Urinary bladder (tissue), 4 donors: ENCODE results near the gene LST1. TPM values are rescaled to one million over a fixed set of nuclear protein-coding genes. Genes with fewer than 3 reads are reported as not detected.
"Not testable (repeated sequence)": the region's sequence is repeated elsewhere in the genome, so short reads cannot be mapped to it uniquely, and the experiment has no call there.

Experiments used
- DNase-seq: peaks from one replicate; pipeline ENCODE4 v3.0.0-alpha.2; 2015; ENCODE audit errors: extremely low spot score
- H3K27ac ChIP-seq: one replicate; pipeline ENCODE4 v1.5.1; 2013; ENCODE audit warnings: low read depth, mild to moderate bottlenecking, moderate library complexity
- H3K36me3 ChIP-seq: one replicate; pipeline ENCODE4 v1.6.1; 2013; ENCODE audit warnings: mild to moderate bottlenecking, moderate library complexity; ENCODE audit not compliant: insufficient read depth
- H3K4me1 ChIP-seq: one replicate; pipeline ENCODE4 v1.6.1; 2013; ENCODE audit warnings: mild to moderate bottlenecking, moderate library complexity; ENCODE audit not compliant: insufficient read depth
- H3K4me3 ChIP-seq: one replicate; pipeline ENCODE4 v1.5.1; 2013; ENCODE audit warnings: low read depth, low read length
- WGBS: extraction: QIAGEN DNeasy Blood & Tissue Kit; methylation state at CpG from one replicate; pipeline ENCODE4 v1.1.7; 2013; 5-methylcytosine and 5-hydroxymethylcytosine counted together
- polyA plus RNA-seq: library from polyadenylated mRNA; stranded (reverse); fragments of 200-250 nt; gene quantifications from one replicate; pipeline ENCODE4 v1.2.3, GENCODE V29; 2013
- total RNA-seq: library from RNA; depleted of rRNA; stranded (reverse); fragments of >200 nt; gene quantifications from one replicate; pipeline ENCODE4 v1.2.3, GENCODE V29; 2014
- donor health status: healthy with polysubstance abuse.
- donor health status: healthy.

Gene LST1
- total and polyA plus RNA-seq, 2 donors: 4.2 to 10.6 TPM

DNA sequence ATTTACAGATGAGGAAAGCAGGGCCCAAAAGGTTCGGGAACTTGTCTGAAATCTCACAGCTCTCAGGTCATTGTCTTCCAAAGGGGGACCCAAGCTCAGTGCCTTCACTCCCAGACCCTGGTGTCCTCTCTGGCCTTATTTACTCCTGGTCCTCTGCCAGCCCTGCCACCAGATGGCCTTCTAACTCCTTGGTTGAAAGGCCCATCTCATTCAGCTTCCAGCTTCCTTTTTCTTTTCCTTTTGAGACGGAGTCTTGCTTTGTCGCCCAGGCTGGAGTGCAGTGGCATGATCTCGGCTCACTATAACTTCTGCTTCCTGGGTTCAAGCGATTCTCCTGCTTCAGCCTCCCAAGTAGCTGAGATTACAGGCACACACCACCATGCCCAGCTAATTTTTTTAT, 34.7 kb upstream of the LST1 start:
- DNase-seq: not testable (repeated sequence)

GRCh38 chr6:31556307-31556706, 29.8 kb upstream of the LST1 start:
- DNase-seq: no peak
- no peaks in the 10 kb centered on the region for H3K36me3 ChIP-seq
- no peak overlapping the region for H3K27ac ChIP-seq
- no peaks in the 10 kb centered on the region for H3K4me1 ChIP-seq
- no peak overlapping the region for H3K4me3 ChIP-seq
- 79% methylated on average over 3 of the region's 3 CpGs for WGBS

More for the DNA sequence above, 34.7 kb upstream of the LST1 start:
- not testable (repeated sequence) for H3K36me3 ChIP-seq, H3K27ac ChIP-seq, H3K4me3 ChIP-seq, H3K4me1 ChIP-seq
- WGBS: 52% methylated on average over 5 of the region's 5 CpGs

DNA sequence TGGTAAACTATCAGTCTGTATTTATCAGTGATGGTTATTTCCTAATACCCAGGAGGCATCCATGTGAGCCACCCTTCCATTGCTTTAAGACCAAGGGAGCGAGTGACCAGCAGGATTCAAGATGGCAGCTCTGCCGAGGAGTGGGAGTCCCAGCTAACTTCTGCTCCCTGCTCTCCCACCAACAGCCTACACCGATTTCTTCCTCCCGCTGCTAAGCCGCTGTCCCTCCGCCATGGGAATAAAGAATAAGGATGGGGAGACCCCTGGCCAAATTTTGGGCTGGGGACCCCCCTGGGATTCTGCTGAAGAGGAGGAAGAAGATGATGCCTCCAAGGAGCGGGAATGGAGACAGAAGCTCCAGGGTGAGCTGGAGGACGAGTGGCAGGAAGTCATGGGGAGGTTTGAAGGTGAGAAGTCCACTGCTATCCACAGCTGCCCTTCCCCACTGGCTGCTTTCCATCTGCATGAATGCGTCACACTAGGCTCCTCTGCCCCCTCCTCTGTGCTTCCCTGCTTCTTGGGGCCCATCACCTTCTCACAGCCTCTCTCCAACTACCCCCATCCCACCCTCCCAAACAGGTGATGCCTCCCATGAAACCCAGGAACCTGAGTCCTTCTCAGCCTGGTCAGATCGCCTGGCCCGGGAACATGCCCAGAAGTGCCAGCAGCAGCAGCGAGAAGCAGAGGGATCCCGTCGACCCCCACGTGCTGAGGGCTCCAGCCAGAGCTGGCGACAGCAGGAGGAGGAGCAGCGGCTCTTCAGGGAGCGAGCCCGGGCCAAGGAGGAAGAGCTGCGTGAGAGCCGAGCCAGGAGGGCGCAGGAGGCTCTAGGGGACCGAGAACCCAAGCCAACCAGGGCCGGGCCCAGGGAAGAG, 28.4 kb upstream of the LST1 start:
- 76% methylated on average over 24 of the region's 24 CpGs for WGBS
- Histone ChIP-seq H3K27ac (no peak overlapping the region), H3K4me1 (no peaks in the 10 kb centered on the region), H3K4me3 (no peak overlapping the region), H3K36me3 (no peaks in the 10 kb centered on the region)
- DNase-seq: no peak

DNA sequence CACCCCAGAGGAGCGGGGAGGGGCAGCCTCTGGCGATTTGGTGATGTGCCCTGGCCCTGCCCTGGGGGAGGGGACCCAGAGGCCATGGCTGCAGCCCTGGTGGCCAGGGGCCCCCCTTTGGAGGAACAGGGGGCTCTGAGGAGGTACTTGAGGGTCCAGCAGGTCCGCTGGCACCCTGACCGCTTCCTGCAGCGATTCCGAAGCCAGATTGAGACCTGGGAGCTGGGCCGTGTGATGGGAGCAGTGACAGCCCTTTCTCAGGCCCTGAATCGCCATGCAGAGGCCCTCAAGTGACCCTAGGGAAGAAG, 27.8 kb upstream of the LST1 start:
- Histone ChIP-seq H3K4me3 (no peak overlapping the region), H3K36me3 (no peaks in the 10 kb centered on the region), H3K4me1 (no peaks in the 10 kb centered on the region), H3K27ac (no peak overlapping the region)
- 87% methylated on average over 8 of the region's 8 CpGs for WGBS
- no peak for DNase-seq

- no peak for DNase-seq
- 83% methylated on average over 14 of the region's 14 CpGs for WGBS
- no peak overlapping the region for H3K4me3 ChIP-seq
- H3K27ac ChIP-seq: no peak overlapping the region
- no peaks in the 10 kb centered on the region for H3K4me1 ChIP-seq
- H3K36me3 ChIP-seq: no peaks in the 10 kb centered on the region
Measured at GRCh38 chr6:31558631-31559500, 27.2 kb upstream of the LST1 start.

- no peak overlapping the region for H3K4me3 ChIP-seq
- H3K36me3 ChIP-seq: no peaks in the 10 kb centered on the region
- 73% methylated on average over 4 of the region's 4 CpGs for WGBS
- H3K27ac ChIP-seq: no peak overlapping the region
- H3K4me1 ChIP-seq: no peaks in the 10 kb centered on the region
- no peak for DNase-seq
Measured at GRCh38 chr6:31559606-31559957, 26.5 kb upstream of the LST1 start.

DNA sequence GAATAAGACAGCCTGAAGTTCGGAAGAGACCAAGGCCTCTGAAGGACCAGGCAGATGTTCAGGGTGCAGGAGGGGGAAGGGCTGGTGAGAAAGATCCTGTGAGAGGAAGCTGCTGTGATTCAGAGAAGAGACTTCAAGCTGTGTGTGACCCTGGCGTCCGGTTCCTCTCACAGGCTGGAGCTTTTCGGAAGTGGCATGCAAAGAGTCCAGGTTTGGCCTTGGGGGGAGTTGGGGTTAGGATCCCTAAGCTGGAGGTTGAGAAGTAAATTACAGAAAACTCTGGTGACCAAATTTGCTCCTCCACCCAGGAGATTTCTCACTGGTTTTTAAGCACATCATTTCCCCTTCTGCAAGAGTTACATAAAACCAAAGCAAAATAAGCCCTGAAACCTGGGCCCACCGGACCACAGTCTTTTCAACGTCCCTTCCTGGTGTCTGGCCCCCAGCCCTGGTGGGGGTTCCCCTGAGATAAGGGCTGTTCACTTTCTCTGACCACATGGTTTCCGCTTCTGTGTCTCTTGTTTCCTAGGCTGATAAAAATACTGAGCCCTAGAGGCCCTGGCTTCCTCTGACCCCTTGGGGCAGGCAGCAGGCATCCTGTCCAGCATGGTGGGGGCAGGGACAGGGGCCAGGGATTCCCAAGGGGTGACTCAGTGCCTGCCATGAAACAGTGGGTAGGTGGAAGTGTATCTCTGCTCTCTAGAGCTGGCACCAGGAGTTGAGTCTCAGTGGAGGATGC, 25.9 kb upstream of the LST1 start:
- H3K4me1 ChIP-seq: no peaks in the 10 kb centered on the region
- no peak for DNase-seq
- no peak overlapping the region for H3K4me3 ChIP-seq
- H3K27ac ChIP-seq: no peak overlapping the region
- WGBS: 63% methylated on average over 7 of the region's 7 CpGs
- H3K36me3 ChIP-seq: no peaks in the 10 kb centered on the region

- no peak overlapping the region for H3K4me3 ChIP-seq
- no peaks in the 10 kb centered on the region for H3K36me3 ChIP-seq
- DNase-seq: no peak
- H3K4me1 ChIP-seq: no peaks in the 10 kb centered on the region
- no peak overlapping the region for H3K27ac ChIP-seq
Measured at GRCh38 chr6:31560697-31561058, 25.4 kb upstream of the LST1 start.

- Histone ChIP-seq H3K4me1 (no peaks in the 10 kb centered on the region), H3K36me3 (no peaks in the 10 kb centered on the region), H3K27ac (no peak overlapping the region), H3K4me3 (no peak overlapping the region)
- no peak for DNase-seq
- WGBS: 43% methylated on average over 9 of the region's 9 CpGs
Measured at GRCh38 chr6:31567531-31568370, 18.3 kb upstream of the LST1 start.

- Histone ChIP-seq H3K36me3 (no peaks in the 10 kb centered on the region), H3K4me3 (no peak overlapping the region), H3K27ac (no peak overlapping the region), H3K4me1 (no peaks in the 10 kb centered on the region)
- DNase-seq: no peak
- WGBS: 69% methylated on average over 3 of the region's 3 CpGs
Measured at GRCh38 chr6:31568537-31568961, 17.5 kb upstream of the LST1 start.

DNA sequence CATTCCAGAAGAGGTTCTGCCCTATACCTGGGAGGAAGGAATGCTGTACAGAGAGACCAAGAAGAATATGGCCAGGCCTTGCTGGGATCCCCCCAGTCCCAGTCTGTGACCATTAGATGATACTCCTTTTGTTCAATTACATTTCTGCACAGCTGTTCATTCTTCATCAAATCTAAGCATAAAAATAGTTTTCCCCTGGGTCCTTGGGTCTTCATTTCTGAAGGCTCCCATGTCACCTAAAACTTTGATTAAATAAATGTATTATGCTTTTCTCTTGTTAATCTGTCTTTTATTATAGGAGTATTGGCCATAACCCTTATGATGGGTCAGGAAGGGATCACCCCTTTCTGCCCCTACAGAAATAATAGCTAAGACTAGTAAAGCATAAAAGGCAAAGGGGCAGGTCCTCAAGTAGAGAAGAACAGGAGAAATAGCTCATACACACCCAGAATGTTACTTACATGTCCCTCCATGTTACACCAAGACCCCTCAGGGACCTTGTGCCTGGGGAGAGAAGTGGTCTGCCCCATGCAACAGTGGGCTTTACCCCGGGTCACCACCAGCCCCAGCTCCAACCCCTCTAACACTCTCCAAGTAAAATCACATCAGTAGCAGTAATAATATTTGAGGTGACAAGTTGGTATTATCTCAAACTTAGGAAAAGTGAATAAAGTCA, 16.1 kb upstream of the LST1 start:
- H3K36me3 ChIP-seq: no peaks in the 10 kb centered on the region
- no peak for DNase-seq
- no peak overlapping the region for H3K27ac ChIP-seq
- WGBS: 79% methylated on average over 1 of the region's 1 CpG
- no peaks in the 10 kb centered on the region for H3K4me1 ChIP-seq
- H3K4me3 ChIP-seq: no peak overlapping the region

GRCh38 chr6:31572041-31572911, 13.8 kb upstream of the LST1 start, which contains the start of gene LTA:
LTA (plus strand) TSS chr6:31572289; CDS start chr6:31572743, 454 bp downstream.
- Histone ChIP-seq H3K36me3 (no peaks in the 10 kb centered on the region), H3K4me3 (no peak within 1 kb of the TSS), H3K27ac (no peak within 1 kb of the TSS), H3K4me1 (no peaks in the 10 kb centered on the region)
- WGBS: 82% methylated on average over 27 of the region's 27 CpGs
- DNase-seq: no peak
